ENCODE results near the gene PARN. TPM values are rescaled to one million over a fixed set of nuclear protein-coding genes. Genes with fewer than 3 reads are reported as not detected.

The PARN gene
- total RNA-seq, 1 experiment from 2014 or later: 42.5 TPM

DNA sequence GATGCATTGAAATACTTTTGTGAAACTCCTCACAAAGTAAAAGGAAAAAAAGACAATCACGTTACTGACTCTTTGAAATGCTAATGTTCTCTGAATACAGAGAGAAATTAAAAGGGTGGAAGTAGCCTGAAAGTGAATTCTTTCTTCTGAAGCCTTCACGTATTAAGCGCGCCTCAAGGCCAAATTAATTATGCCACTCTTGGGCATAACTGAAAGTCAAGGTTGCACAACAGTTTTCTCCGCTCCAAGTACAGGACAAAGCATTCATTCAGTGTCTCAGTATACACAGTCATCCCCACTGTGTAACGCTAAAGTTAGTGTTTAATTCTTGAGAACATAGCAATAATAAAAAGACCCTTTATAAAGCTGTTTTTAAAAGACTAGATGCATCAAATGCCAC lies 21.5 kb downstream of the PARN start:
- ATAC-seq: no peak
- Histone ChIP-seq H3K27me3 (ENCODE audit: insufficient read depth, low read length) (no peaks in the 10 kb centered on the region), H3K4me3 (replicated peaks in 1 of 2; ENCODE audit: low read depth in 1 of 2, low read length in 2 of 2) (no peak overlapping the region), H3K9me3 (ENCODE audit: control insufficient read depth in 1 of 2, insufficient read depth in 1 of 2, low read depth in 1 of 2, low read length in 2 of 2) (no peaks in the 10 kb centered on the region), H3K9me2 (ENCODE audit: insufficient read depth) (no peaks in the 10 kb centered on the region), H4K20me1 (ENCODE audit: insufficient read depth) (no peaks in the 10 kb centered on the region), H2AFZ (ENCODE audit: low read depth, low read length, poor library complexity, severe bottlenecking) (no peak overlapping the region), H3K4me1 (ENCODE audit: control insufficient read depth in 1 of 2, insufficient read depth in 2 of 2, low read length in 2 of 2) (no peaks in the 10 kb centered on the region), H3K27ac (ENCODE audit: low read depth, low read length) (no peak overlapping the region), H3K9ac (ENCODE audit: low read length) (no peak overlapping the region), H3K36me3 (ENCODE audit: control insufficient read depth in 1 of 2, insufficient read depth in 2 of 2, low read length in 2 of 2) (peaks cover 35 to 48% of the 10 kb centered on the region in 2 experiments; a peak in 3 of 4 replicates), H3K4me2 (ENCODE audit: low read length) (no peak overlapping the region), H3K79me2 (ENCODE audit: insufficient read depth, low read length) (no peaks in the 10 kb centered on the region)
- ChIA-PET POLR2A (no interaction called here), RAD21 (ENCODE audit: low non-redundant PET in 1 of 2, low total read pairs in 2 of 2, uncharacterized antibody in 2 of 2, unreplicated experiment in 2 of 2) (no interaction called here), CTCF (no interaction called here)
- no TSS peak for BruUV-seq (replicated peaks)
- no peak for DNase-seq (ENCODE audit: low read depth, low spot score)
- TF ChIP-seq POLR2AphosphoS5 (IDR thresholded peaks at IDR 0.05; ENCODE audit: low read depth, low read length) (no peak), TCF7L2 (IDR thresholded peaks at IDR 0.05; ENCODE audit: borderline replicate concordance, extremely low read depth, insufficient read depth, insufficient read length) (no peak), ZNF274 (IDR thresholded peaks at IDR 0.05; ENCODE audit: low read depth, low read length) (no peak), ZFX (IDR thresholded peaks at IDR 0.05) (no peak), CEBPB (IDR thresholded peaks at IDR 0.05; ENCODE audit: low read depth) (no peak), RAD21 (IDR thresholded peaks at IDR 0.05; ENCODE audit: low read depth) (no peak), EGR1 (IDR thresholded peaks at IDR 0.05; ENCODE audit: low read depth) (no peak), CBX3 (IDR thresholded peaks at IDR 0.05; ENCODE audit: low read depth) (no peak), SIN3A (IDR thresholded peaks at IDR 0.05; ENCODE audit: low read depth) (no peak), ELF1 (IDR thresholded peaks at IDR 0.05; ENCODE audit: borderline replicate concordance, low read depth) (no peak), POLR2A (IDR thresholded peaks at IDR 0.05; ENCODE audit: borderline replicate concordance, extremely low read depth, insufficient read depth, insufficient read length) (no peak), YY1 (IDR thresholded peaks at IDR 0.05; ENCODE audit: extremely low read depth, insufficient replicate concordance, low read depth, low read length) (no peak), SRF (IDR thresholded peaks at IDR 0.05; ENCODE audit: low read depth) (no peak), FOSL1 (IDR thresholded peaks at IDR 0.05; ENCODE audit: low read depth) (no peak), EZH2 (IDR thresholded peaks at IDR 0.05) (no peak)
- TF ChIP-seq, protein P1, sequence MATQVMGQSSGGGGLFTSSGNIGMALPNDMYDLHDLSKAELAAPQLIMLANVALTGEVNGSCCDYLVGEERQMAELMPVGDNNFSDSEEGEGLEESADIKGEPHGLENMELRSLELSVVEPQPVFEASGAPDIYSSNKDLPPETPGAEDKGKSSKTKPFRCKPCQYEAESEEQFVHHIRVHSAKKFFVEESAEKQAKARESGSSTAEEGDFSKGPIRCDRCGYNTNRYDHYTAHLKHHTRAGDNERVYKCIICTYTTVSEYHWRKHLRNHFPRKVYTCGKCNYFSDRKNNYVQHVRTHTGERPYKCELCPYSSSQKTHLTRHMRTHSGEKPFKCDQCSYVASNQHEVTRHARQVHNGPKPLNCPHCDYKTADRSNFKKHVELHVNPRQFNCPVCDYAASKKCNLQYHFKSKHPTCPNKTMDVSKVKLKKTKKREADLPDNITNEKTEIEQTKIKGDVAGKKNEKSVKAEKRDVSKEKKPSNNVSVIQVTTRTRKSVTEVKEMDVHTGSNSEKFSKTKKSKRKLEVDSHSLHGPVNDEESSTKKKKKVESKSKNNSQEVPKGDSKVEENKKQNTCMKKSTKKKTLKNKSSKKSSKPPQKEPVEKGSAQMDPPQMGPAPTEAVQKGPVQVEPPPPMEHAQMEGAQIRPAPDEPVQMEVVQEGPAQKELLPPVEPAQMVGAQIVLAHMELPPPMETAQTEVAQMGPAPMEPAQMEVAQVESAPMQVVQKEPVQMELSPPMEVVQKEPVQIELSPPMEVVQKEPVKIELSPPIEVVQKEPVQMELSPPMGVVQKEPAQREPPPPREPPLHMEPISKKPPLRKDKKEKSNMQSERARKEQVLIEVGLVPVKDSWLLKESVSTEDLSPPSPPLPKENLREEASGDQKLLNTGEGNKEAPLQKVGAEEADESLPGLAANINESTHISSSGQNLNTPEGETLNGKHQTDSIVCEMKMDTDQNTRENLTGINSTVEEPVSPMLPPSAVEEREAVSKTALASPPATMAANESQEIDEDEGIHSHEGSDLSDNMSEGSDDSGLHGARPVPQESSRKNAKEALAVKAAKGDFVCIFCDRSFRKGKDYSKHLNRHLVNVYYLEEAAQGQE (IDR thresholded peaks at IDR 0.05; ENCODE audit: low read depth): no peak
- TF ChIP-seq, protein P2, sequence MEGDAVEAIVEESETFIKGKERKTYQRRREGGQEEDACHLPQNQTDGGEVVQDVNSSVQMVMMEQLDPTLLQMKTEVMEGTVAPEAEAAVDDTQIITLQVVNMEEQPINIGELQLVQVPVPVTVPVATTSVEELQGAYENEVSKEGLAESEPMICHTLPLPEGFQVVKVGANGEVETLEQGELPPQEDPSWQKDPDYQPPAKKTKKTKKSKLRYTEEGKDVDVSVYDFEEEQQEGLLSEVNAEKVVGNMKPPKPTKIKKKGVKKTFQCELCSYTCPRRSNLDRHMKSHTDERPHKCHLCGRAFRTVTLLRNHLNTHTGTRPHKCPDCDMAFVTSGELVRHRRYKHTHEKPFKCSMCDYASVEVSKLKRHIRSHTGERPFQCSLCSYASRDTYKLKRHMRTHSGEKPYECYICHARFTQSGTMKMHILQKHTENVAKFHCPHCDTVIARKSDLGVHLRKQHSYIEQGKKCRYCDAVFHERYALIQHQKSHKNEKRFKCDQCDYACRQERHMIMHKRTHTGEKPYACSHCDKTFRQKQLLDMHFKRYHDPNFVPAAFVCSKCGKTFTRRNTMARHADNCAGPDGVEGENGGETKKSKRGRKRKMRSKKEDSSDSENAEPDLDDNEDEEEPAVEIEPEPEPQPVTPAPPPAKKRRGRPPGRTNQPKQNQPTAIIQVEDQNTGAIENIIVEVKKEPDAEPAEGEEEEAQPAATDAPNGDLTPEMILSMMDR (IDR thresholded peaks at IDR 0.05 in 2 of 3, conservative IDR thresholded peaks at IDR 0.05 in 1 of 3; ENCODE audit: borderline replicate concordance in 1 of 3, insufficient read depth in 1 of 3, low read depth in 2 of 3, low read length in 2 of 3): no peak
- TF ChIP-seq, protein P3, sequence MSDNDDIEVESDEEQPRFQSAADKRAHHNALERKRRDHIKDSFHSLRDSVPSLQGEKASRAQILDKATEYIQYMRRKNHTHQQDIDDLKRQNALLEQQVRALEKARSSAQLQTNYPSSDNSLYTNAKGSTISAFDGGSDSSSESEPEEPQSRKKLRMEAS (IDR thresholded peaks at IDR 0.05): no peak
- TF ChIP-seq, protein P4, sequence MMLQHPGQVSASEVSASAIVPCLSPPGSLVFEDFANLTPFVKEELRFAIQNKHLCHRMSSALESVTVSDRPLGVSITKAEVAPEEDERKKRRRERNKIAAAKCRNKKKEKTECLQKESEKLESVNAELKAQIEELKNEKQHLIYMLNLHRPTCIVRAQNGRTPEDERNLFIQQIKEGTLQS (IDR thresholded peaks at IDR 0.05): no peak
- intact Hi-C loops (cut with micrococcal nuclease): loop anchor here (10.0 kb wide), 1 partner anchor 64 kb away; no protein-coding TSS in a partner anchor
